H1 (cell line): ENCODE measurements around the gene PINK1. TPM values are rescaled to one million over a fixed set of nuclear protein-coding genes. Genes with fewer than 3 reads are reported as not detected.

Source experiments
- CTCF ChIA-PET: fragments of 300-600 bp; sonication (Branson Sonifier 250); formaldehyde crosslinking; loops from one replicate; lab custom pipeline; 2021; ENCODE audit not compliant: partially characterized antibody; lab: Charles Lee
- POLR2A ChIA-PET: fragments of 300-600 bp; sonication (Branson Sonifier 250); formaldehyde crosslinking; loops from one replicate; lab custom pipeline; 2021; ENCODE audit warnings: inconsistent platforms; ENCODE audit not compliant: partially characterized antibody; lab: Charles Lee
- DNase-seq, 2 experiments: peaks; one replicate each; pipeline versions ENCODE4 v3.0.0 to v3.0.0-alpha.2; 2010 to 2022; ENCODE audit warnings: low spot score in 2 of 2, low read depth in 1 of 2, mixed read lengths in 1 of 2
- FAIRE-seq: peaks from 2 replicates; lab custom pipeline; 2011; peaks lifted over from hg19 to GRCh38; lab: Jason Lieb, UNC
- H2AFZ ChIP-seq: 2 replicates; pipeline ENCODE4 v1.8.1; 2012; ENCODE audit warnings: low read length, inconsistent platforms
- H2AK5ac ChIP-seq: 2 replicates; pipeline ENCODE4 v1.6.1; 2013; ENCODE audit warnings: low read depth, low read length
- H2BK120ac ChIP-seq: replicated peaks from 2 replicates; pipeline ENCODE3; 2013; ENCODE audit warnings: low read depth, low read length, inconsistent platforms
- H2BK12ac ChIP-seq: 2 replicates; pipeline ENCODE4 v1.6.1; 2013; ENCODE audit warnings: low read depth, low read length
- H2BK15ac ChIP-seq: 2 replicates; pipeline ENCODE4 v1.6.1; 2013; ENCODE audit warnings: low read length
- H2BK20ac ChIP-seq: 2 replicates; pipeline ENCODE4 v1.6.1; 2013; ENCODE audit warnings: low read length
- H2BK5ac ChIP-seq: 2 replicates; pipeline ENCODE4 v1.6.1; 2013; ENCODE audit warnings: low read depth, low read length
- H3K14ac ChIP-seq: 2 replicates; pipeline ENCODE4 v1.6.1; 2013; ENCODE audit warnings: inconsistent platforms; ENCODE audit not compliant: insufficient read length
- H3K18ac ChIP-seq: 2 replicates; pipeline ENCODE4 v1.6.1; 2013; ENCODE audit warnings: low read length; ENCODE audit errors: extremely low read depth
- H3K23ac ChIP-seq: 2 replicates; pipeline ENCODE4 v1.6.1; 2013; ENCODE audit warnings: inconsistent platforms; ENCODE audit not compliant: insufficient read length
- H3K23me2 ChIP-seq: 2 replicates; pipeline ENCODE4 v1.6.1; 2013; ENCODE audit warnings: low read depth, low read length
- H3K27ac ChIP-seq: 2 replicates; pipeline ENCODE4 v1.6.1; 2011; ENCODE audit warnings: low read depth, low read length, inconsistent platforms
- H3K27me3 ChIP-seq, 4 experiments: replicated peaks in 1 of 4; 1 replicate in 1 of 4; 2 replicates in 3 of 4; pipeline versions ENCODE4 v1.6.1 to v1.8.1; 2011 to 2013; ENCODE audit warnings: low read length in 3 of 4, mild to moderate bottlenecking in 3 of 4, inconsistent platforms in 2 of 4, mixed read lengths in 2 of 4, moderate library complexity in 1 of 4; ENCODE audit not compliant: control insufficient read depth in 3 of 4, insufficient read depth in 3 of 4; ENCODE audit errors: extremely low read depth in 1 of 4
- H3K36me3 ChIP-seq, 4 experiments: 2 replicates each; pipeline versions ENCODE4 v1.6.1 to v1.8.1; 2011 to 2013; ENCODE audit warnings: mild to moderate bottlenecking in 4 of 4, low read length in 3 of 4, moderate library complexity in 2 of 4, control low read depth in 1 of 4, inconsistent platforms in 1 of 4; ENCODE audit not compliant: insufficient read depth in 4 of 4, control insufficient read depth in 2 of 4
- H3K4ac ChIP-seq: replicated peaks from 2 replicates; pipeline ENCODE3; 2013; ENCODE audit warnings: low read length, low read depth, mixed read lengths, inconsistent platforms; ENCODE audit not compliant: insufficient read length
- H3K4me1 ChIP-seq, 4 experiments: replicated peaks in 1 of 4; 1 replicate in 1 of 4; 2 replicates in 3 of 4; pipeline versions ENCODE4 v1.6.1 to v1.8.1; 2011 to 2013; ENCODE audit warnings: low read length in 3 of 4, inconsistent platforms in 2 of 4, mixed read lengths in 1 of 4; ENCODE audit not compliant: insufficient read depth in 4 of 4, control insufficient read depth in 3 of 4
- H3K4me2 ChIP-seq, 2 experiments: 2 replicates each; pipeline versions ENCODE4 v1.6.1 to v1.8.1; 2011 to 2013; ENCODE audit warnings: low read depth in 2 of 2, low read length in 2 of 2, control low read depth in 1 of 2, inconsistent platforms in 1 of 2, mild to moderate bottlenecking in 1 of 2; ENCODE audit not compliant: insufficient read depth in 1 of 2
- H3K4me3 ChIP-seq, 4 experiments: fragments of 200-600, 300-600 bp in 1 of 4; sonication (generic), shearing (Covaris generic), sonication (Bioruptor Twin) in 1 of 4; 2 replicates each; pipeline versions ENCODE4 v1.5.1 to v1.8.1; 2011 to 2016; ENCODE audit warnings: low read length in 4 of 4, low read depth in 3 of 4, control low read depth in 2 of 4, inconsistent platforms in 2 of 4, mild to moderate bottlenecking in 2 of 4, mixed read lengths in 1 of 4, moderate library complexity in 1 of 4; ENCODE audit not compliant: insufficient read depth in 2 of 4; ENCODE audit errors: extremely low read depth in 1 of 4
- H3K56ac ChIP-seq: replicated peaks from 2 replicates; pipeline ENCODE3; 2013; ENCODE audit warnings: low read depth, mild to moderate bottlenecking, mixed read lengths, low read length, inconsistent platforms; ENCODE audit not compliant: insufficient read length
- H3K79me1 ChIP-seq: 2 replicates; pipeline ENCODE4 v1.6.1; 2013; ENCODE audit warnings: low read depth, low read length, control low read depth
- H3K79me2 ChIP-seq, 2 experiments: 2 replicates each; pipeline versions ENCODE4 v1.6.1 to v1.8.1; 2012 to 2013; ENCODE audit warnings: low read length in 2 of 2, mild to moderate bottlenecking in 2 of 2, inconsistent platforms in 1 of 2; ENCODE audit not compliant: insufficient read depth in 2 of 2, control insufficient read depth in 1 of 2
- H3K9ac ChIP-seq, 4 experiments: replicated peaks in 1 of 4; 1 replicate in 1 of 4; 2 replicates in 3 of 4; pipeline versions ENCODE4 v1.6.1 to v1.8.1; 2011 to 2013; ENCODE audit warnings: low read depth in 3 of 4, low read length in 3 of 4, control low read depth in 2 of 4, mild to moderate bottlenecking in 2 of 4, moderate library complexity in 2 of 4, inconsistent platforms in 1 of 4; ENCODE audit errors: extremely low read depth in 1 of 4
- H3K9me3 ChIP-seq, 2 experiments: 2 replicates each; pipeline versions ENCODE4 v1.6.1 to v1.8.1; 2012 to 2013; ENCODE audit warnings: mild to moderate bottlenecking in 2 of 2, moderate library complexity in 2 of 2, control low read depth in 1 of 2, inconsistent platforms in 1 of 2, low read depth in 1 of 2, low read length in 1 of 2, mixed read lengths in 1 of 2; ENCODE audit not compliant: insufficient read depth in 2 of 2
- H4K20me1 ChIP-seq, 2 experiments: replicated peaks in 1 of 2; 2 replicates each; pipeline versions ENCODE3 to v1.8.1; 2011 to 2013; ENCODE audit warnings: inconsistent platforms in 2 of 2, low read length in 2 of 2, mild to moderate bottlenecking in 1 of 2; ENCODE audit not compliant: insufficient read depth in 2 of 2, control insufficient read depth in 1 of 2
- H4K5ac ChIP-seq: 2 replicates; pipeline ENCODE4 v1.6.1; 2013; ENCODE audit warnings: low read length, low read depth, mixed read lengths, inconsistent platforms; ENCODE audit not compliant: insufficient read length
- H4K8ac ChIP-seq: 2 replicates; pipeline ENCODE4 v1.8.0; 2013; ENCODE audit warnings: mild to moderate bottlenecking, moderate library complexity, low read length, inconsistent platforms; ENCODE audit not compliant: insufficient read depth; ENCODE audit errors: extremely low read depth
- H4K91ac ChIP-seq: replicated peaks from 2 replicates; pipeline ENCODE3; 2013; ENCODE audit warnings: low read length, mixed read lengths, inconsistent platforms; ENCODE audit not compliant: insufficient read length
- ASH2L ChIP-seq: fragments of 200-600, 300-600 bp; sonication (generic); IDR thresholded peaks from one replicate; pipeline ENCODE4 v1.7.1; 2017; ENCODE audit warnings: low read length
- KDM1A ChIP-seq: fragments of 200-600, 300-600 bp; sonication (generic); IDR thresholded peaks from 2 replicates; pipeline ENCODE4 v1.7.1; 2016; ENCODE audit warnings: mild to moderate bottlenecking, low read length, borderline replicate concordance
- SP4 ChIP-seq: IDR thresholded peaks from 2 replicates; pipeline ENCODE4 v1.6.1; 2012; ENCODE audit warnings: low read length, inconsistent platforms
- WGBS, 2 experiments: shearing (Covaris generic) in 1 of 2; methylation state at CpG; one replicate each; pipeline versions ENCODE4 v1.1.6 to v1.1.7; 2013 to 2015; ENCODE audit warnings: low lambda C conversion rate in 2 of 2, mixed read lengths in 2 of 2, inconsistent platforms in 1 of 2, low coverage in 1 of 2, missing lambda C conversion rate in 1 of 2; ENCODE audit not compliant: insufficient replicate concordance in 2 of 2, insufficient coverage in 1 of 2, insufficient read length in 1 of 2; ENCODE audit errors: extremely low coverage in 1 of 2, missing lambda C conversion rate in 1 of 2; 5-methylcytosine and 5-hydroxymethylcytosine counted together
- polyA plus RNA-seq, 7 experiments: library from polyadenylated mRNA; depleted of rRNA in 3 of 7; stranded (reverse) in 5 of 7; unstranded in 2 of 7; fragments of >200 nt in 5 of 7; fragments of 200-250 nt in 2 of 7; gene quantifications; 1 replicate in 5 of 7; 2 replicates in 1 of 7; 4 replicates in 1 of 7; pipeline versions ENCODE4 v1.2.1 to v1.2.3, GENCODE V29; 2011 to 2013; ENCODE audit warnings: missing spikeins in 2 of 7, mixed read lengths in 2 of 7
- total RNA-seq: library from RNA; stranded (reverse); fragmentation: NEBNext Ultra II Directional; extraction: Animal tissue kit (Norgen Biotek cat#: 25700); gene quantifications from 2 replicates; pipeline ENCODE4 v1.2.1, GENCODE V29; 2021

PINK1 gene
- total and polyA plus RNA-seq, 2 of the 8 experiments (the other 6 are each of a cell fraction or from before 2014, with no cell fraction given) = 16.1 to 19.3 TPM

DNA sequence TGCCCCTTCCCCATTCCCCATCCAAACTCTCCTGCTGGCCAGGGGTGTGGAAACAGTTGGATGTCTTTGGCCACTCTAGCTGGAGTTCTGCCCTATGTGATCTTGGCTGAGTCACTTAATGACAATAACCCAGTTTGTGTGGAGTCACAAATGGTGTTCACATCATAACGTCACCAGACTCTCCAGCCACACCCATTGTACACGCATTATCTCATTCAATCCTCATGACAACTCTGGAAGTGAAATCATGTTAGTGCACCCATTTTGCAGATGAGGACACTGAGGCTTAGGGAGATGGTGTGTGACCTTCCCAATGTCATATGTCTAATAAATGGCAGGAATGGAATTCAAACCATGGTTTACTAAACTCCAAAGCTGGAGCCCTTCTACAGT is 45.6 kb upstream of the PINK1 start:
- no peak for FAIRE-seq
- Histone ChIP-seq H2AFZ (no peak overlapping the region), H4K91ac (no peak overlapping the region), H3K23me2 (no peaks in the 10 kb centered on the region), H3K56ac (no peak overlapping the region), H3K14ac (no peak overlapping the region), H3K27ac (no peak overlapping the region), H3K79me2 (no peaks in the 10 kb centered on the region), H3K9me3 (no peaks in the 10 kb centered on the region), H2BK12ac (no peak overlapping the region), H3K4ac (no peak overlapping the region), H3K4me1 (peaks cover 0 to 16% (median 12%) of the 10 kb centered on the region in 4 experiments; a peak in 5 of 7 replicates), H2BK15ac (no peak overlapping the region), H4K20me1 (no peaks in the 10 kb centered on the region), H2BK120ac (no peak overlapping the region), H2BK5ac (no peak overlapping the region), H3K4me3 (no peak overlapping the region), H3K27me3 (no peaks in the 10 kb centered on the region), H3K9ac (no peak overlapping the region), H2AK5ac (no peak overlapping the region), H2BK20ac (no peak overlapping the region), H3K79me1 (no peaks in the 10 kb centered on the region), H3K36me3 (no peaks in the 10 kb centered on the region), H4K8ac (no peak overlapping the region), H3K23ac (no peak overlapping the region), H4K5ac (no peak overlapping the region), H3K18ac (no peak overlapping the region), H3K4me2 (no peak overlapping the region)
- ChIA-PET POLR2A (interaction anchor here (1.1 to 1.6 kb wide), 2 partner anchors 22 to 45 kb away, joined by 3 to 4 read pairs; no protein-coding TSS in a partner anchor), CTCF (interaction anchor here (1.0 to 3.4 kb wide), 6 partner anchors 12 to 52 kb away, joined by 3 to 28 read pairs (median 5); partner anchors contain the start of genes FAM43B and PINK1)
- TF ChIP-seq KDM1A (peak; percentile 62; the same call in 1 of the 2 replicates), SP4 (no peak), ASH2L (no peak)
- no peak for DNase-seq
- whole genome bisulfite sequencing, 2 experiments = 88% methylated on average over 2 of the region's 2 CpGs; no CpG with 5 or more reads in 1 of the 2 experiments
